Hippocampal formation (tissue), 2 donors: ENCODE data around the gene RIMS4.
"Not testable (repeated sequence)": the region's sequence is repeated elsewhere in the genome, so short reads cannot be mapped to it uniquely, and the experiment has no call there.

ENCODE experiments used
- DNase-seq, 2 donors: peaks; one replicate each; lab custom pipeline; 2025; lab: John Stamatoyannopoulos, UW

RIMS4 gene

GRCh38 chr20:44830523-44830922 is 20.2 kb upstream of the RIMS4 start:
- no peak for DNase-seq

- no peak for DNase-seq
Measured at GRCh38 chr20:44829688-44830087, 19.3 kb upstream of the RIMS4 start.

- DNase-seq, result no peak
Measured at GRCh38 chr20:44828640-44829039, 18.3 kb upstream of the RIMS4 start.

DNA sequence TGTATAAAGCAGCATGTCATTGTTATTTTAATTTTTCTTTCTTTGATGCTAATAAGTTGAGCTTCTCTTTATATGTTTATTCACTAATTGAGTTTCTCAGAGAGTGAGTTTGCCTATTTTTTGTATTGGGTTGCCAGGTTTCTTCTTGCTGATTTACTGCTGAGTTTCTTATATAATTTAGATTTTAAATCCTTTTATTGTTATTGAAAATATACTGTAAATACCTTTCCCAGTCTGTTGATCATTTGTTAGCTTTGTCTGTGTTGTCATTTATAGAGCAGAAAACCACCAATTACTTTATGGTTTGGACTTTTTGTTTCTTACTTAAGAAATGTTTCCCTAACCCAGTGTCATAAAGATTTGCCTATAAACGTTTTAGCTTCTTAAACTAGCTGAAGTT is 17.1 kb upstream of the RIMS4 start:
- DNase-seq, result no peak

DNA sequence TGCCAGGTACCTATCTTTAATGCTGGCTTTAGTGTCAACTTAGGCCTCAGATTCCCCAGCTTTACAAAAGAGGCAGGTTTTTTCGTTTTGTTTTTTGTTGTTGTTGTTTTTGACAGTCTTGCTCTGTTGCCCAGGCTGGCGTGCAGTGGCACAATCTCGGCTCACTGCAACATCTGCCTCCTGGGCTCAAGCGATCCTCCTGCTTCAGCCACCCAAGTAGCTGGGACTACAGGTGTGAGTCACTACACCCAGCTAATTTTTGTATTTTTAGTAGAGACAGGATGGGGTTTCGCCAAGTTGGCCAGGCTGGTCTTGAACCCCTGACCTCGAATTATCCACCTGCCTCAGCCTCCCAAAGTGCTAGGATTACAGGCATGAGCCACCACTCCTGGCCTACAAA is 11.2 kb upstream of the RIMS4 start:
- not testable (repeated sequence) for DNase-seq

DNA sequence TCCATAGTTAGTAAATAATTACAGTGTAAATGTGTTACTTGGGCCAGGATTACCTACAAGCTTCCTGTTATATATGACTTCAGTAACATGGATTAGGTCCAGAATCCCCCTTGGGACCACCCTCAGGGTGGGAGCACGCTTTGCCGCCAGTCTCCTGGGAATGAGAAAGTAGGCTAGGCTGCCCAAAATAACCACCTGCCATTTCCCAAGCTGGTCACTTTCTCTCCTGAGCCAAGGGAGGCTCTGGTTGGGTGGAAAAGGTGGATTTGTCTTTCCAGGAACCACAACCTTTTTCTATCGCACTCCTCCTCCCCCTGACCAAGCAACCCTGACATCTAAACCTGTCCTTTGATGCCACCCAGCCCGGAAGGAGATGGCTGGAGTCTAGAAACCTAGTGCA is 9.6 kb upstream of the RIMS4 start:
- DNase-seq, result no peak

- no peak for DNase-seq
Measured at GRCh38 chr20:44817143-44817910, 7.0 kb upstream of the RIMS4 start.

DNA sequence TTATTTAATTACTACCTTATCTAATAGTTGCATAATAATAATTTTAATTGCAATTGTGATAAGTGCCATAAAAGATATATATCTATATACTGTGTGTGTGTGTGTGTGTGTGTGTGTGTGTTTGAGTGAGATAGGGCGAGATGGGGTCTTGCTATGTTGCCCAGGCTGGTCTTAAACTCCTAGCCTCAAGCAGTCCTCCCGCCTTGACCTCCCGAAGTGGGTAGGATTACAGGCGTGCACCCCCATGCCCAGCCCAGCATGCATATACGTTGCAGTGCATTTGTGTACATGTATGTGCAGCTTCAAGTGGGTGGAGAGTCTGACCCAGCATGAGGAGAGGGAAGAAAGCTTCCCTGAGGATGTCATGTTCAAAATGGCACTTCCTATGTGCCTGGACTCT is 4.6 kb upstream of the RIMS4 start:
- DNase-seq, result no peak

DNA sequence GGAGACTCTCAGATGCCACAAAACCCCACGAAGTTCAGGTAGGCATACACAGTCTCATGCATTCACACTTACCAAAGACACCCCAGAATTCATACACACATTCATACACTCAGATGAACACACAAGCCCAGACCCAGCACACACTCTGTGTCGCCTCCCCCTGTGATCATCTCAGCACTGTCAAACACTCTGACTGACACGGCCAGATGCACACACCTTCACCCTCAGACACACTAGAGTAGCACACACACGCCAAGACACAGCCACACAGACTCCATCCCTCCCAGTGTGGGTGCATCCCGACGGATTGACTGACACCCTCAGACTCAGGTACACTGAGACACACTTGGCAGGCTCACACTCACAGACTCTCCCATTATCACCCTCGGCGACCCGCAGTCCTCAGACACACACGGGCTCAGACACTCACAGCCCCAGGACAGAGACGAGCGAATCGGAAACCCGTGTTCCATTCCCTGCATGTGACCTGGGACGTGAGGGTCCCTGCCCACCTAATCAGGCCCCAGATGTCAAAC is 872 bp upstream of the RIMS4 start:
- no peak for DNase-seq

GRCh38 chr20:44810061-44810390 is 320 bp downstream of the RIMS4 start:
- no peak for DNase-seq

- no peak for DNase-seq
Measured at GRCh38 chr20:44809380-44810060, 826 bp downstream of the RIMS4 start.

DNA sequence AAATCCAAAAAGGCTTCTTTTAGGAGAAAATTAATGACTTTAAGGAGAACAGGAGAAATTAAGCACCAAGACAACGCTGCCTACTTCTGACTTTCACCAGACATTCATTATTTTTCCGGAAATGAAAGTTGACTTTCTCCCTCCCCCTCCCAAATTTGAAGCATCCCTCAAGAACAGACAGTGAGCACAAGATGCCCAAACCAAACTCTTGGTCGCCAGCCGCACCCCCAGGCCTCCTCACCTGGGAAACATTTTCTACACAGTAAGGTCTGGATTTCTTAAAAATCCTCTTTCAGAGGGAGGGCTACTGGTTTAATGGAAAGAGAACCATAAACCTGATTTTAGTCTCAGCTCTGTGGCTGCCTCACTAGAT is 2.7 kb downstream of the RIMS4 start:
- DNase-seq, result no peak

GRCh38 chr20:44807051-44807683 is 3.2 kb downstream of the RIMS4 start:
- DNase-seq, result no peak

DNA sequence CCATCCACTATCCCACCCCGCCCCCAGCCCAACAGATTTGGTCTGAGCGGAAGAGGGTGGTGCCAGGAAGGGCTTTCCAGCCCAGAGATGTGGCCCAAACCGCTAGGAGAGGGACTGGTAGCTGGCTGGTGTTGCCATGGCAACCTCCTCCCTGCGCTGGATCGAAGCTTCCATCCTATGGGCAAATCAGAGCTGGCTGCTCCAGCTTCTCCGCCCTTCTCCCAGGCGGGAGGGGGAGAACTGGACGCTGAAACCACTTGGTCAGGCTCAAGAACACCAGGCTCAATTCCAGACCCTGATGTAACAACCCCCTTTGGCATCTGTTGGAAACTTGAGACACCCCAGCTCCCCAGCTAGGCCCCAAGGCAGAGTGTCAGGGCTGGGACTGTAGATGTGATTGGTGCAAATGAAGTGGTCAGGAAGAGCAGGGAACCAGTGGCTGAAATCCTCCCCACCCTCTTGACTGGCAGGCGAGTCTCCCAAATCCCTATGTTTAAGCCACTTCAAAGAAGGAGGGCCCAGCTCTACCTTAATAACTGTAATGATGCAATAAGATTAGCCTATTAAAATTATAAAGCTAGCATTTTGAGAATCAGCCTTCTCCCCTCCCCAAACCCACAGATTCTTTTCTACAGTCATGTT is 4.2 kb downstream of the RIMS4 start:
- peak; percentile 18 to 31 for DNase-seq

DNA sequence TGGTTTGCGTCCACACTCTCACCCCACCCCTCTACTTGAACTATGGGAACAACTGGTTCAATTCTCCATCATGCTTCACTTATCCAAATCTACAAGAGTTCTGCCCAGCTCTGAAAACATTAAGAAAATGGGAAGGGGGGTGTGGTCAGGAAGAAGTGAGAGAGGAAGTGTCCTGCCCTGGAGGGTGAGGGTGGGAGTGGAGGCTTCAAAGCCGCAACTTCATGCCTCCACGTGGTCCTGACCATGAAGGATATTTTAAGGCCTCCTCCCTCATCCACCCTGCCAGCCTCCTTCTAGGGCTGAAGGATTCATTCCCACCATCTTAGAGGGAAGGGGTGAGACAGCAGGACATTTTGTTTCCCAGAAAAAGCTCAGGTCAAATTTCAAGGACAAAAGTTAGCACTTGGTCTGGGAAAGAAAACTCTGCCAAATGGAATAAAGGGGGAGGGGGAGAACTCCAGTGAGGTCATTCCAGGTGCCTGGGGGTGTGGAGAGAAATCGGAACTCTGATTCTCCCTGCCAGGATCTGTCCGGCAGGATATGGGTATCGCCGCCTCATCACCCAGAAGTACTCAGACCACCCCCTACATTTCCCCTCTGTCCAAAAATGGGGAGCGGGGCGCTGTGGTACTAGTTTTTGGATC is 4.9 kb downstream of the RIMS4 start:
- no peak for DNase-seq

DNA sequence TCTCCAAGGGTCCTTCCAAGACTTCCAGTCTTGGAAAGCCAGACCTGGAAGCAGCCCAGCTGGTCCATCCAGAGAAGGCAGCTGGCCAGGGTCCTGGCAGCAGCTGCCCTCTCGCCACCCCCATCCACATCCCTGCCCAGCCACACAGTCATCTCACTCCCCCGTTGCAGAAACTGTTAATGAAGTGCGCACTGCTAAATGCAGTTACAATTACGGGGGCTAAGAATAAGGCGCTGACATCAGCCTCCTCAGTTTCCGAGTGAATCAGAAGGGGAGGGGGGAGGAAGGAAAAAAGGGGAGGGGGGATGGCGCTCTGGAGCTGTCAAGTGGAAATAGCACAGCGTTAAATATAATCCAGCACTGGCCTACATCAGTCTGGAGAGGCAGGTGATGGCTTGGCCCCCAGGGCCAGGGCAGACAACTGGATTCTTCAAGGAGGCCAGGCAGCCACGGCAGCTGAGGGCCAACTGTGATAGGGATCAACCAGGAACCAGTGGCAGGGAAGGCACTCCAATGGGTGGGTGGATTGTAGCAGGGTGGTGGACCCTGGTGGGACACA is 6.9 kb downstream of the RIMS4 start:
- DNase-seq, result peak in 1 of 2 donors; percentile 26

GRCh38 chr20:44802702-44803101 is 7.6 kb downstream of the RIMS4 start:
- DNase-seq, result no peak

DNA sequence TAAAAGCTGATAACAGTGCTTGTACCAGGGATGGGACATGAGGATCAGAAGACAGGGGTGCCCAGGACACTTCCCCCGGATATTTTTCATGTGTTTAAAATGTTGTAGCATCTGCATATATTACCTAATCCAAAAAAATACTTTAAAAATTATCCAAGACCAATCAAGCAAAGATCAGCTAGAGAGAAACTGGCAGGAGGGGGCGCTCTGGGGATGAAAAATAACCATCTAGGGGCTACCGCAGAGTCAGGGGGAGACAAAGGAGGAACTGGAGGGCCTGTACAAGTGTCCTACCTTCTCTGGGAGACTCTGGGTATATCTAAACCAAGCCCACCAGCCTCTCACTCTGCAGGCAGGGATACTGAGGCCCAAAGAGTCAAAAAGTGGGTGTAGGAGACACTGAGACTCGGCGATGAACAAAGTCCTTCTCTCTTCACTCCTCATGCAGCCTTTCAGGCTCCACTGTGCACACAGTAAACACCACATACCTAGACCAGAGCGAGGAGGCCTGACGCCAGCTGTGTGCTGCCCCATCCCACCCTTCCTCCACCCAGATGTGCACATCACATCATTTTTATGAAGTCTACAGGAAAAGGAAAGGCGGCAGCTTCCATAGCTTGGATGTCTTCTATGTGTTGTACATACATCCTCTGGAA is 9.8 kb downstream of the RIMS4 start:
- no peak for DNase-seq

DNA sequence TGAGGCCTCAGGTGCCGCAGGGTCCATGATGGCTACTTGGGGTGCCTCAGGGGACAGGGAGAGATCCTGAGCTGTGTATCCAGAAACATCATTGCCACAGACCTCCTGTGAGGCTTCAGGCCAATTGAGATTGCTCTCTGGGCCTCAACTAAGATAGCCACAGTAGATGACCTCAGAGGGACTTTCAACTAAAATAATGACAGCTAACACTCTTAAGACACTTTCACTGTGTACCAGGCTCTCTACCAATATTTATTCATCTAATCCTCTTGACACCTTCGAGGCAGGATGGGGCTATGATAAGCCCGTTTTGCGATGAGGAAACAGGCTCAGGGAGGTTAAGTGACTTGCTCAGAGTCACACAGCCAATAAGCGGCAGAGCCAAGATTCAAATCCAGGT is 10.7 kb downstream of the RIMS4 start:
- no peak for DNase-seq

DNA sequence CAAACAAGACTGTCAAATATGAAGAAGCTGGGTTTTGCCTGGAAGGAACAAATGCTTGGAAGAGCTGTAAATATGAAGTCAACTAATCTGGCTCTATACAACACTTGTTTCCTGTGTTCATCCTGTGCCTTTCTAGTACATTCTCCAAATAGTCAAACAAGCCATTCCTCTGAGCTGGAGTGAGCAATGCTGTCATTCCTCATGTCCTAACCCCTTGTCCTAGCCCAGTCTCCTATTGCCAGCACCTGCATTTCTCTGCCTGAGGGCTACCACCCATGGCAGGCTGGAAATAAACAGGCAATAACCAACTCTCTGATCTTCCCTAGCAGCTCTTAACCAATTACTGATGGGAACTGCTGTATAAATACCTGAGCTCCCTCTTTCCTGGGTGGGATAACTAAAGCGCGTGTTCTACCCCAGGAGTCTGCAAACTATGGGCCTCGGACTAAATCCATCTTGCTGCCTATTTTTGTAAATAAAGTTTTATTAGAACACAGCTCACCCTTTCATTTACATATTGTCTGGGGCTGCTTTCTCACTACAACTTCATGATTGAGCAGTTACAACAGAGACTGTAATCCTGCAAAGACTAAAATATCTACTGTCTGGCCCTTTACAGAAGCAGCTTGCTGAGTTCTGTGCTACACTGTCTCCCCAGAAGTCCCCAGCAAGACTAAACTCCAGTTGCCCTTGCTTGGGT is 13.4 kb downstream of the RIMS4 start:
- DNase-seq, result no peak

- DNase-seq, result no peak
Measured at GRCh38 chr20:44796311-44796710, 14.0 kb downstream of the RIMS4 start.
